Measurements from ENCODE around the gene OR10G7. TPM values are rescaled to one million over a fixed set of nuclear protein-coding genes. Genes with fewer than 3 reads are reported as not detected.

Gene OR10G7, protein sequence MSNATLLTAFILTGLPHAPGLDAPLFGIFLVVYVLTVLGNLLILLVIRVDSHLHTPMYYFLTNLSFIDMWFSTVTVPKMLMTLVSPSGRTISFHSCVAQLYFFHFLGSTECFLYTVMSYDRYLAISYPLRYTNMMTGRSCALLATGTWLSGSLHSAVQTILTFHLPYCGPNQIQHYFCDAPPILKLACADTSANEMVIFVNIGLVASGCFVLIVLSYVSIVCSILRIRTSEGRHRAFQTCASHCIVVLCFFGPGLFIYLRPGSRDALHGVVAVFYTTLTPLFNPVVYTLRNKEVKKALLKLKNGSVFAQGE
- not detected in 2 replicates for total RNA-seq
- polyA plus RNA-seq, result not detected in 2 replicates

DNA sequence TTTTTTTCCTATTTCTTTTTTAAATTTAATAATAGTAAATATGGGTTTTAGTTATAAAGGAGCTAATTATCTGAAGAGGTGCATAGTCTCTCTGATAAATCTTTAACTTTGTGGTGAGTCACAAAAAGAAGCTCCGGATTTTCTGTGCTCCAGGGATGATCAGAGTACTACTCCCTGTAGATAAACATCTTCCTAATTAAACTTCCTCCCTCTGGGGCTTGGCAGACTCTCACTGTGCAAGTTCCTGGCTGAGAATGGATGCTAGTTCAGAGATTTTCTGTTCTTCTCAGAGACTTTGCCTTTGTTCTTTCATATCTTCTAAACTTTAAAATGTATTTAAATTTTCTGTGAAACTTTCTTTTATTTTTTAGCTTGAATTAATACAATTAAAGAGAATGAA is at the start of gene OR10G7:
OR10G7 (minus strand) TSS at position 72 of the 400 bp plus-strand sequence. CDS start 2,324 bp downstream, outside the sequence.
- H4K20me1 ChIP-seq (ENCODE audit: insufficient read depth, poor library complexity, severe bottlenecking), result no peaks in the 10 kb centered on the region
- no peaks in the 10 kb centered on the region for H3K27me3 ChIP-seq
- 12% methylated on average over 1 of the region's 1 CpG for WGBS (ENCODE audit: low lambda C conversion rate, missing lambda C conversion rate)
- H2AFZ ChIP-seq, result no peak within 1 kb of the TSS
- no peaks in the 10 kb centered on the region for H3K79me2 ChIP-seq
- H3K4me2 ChIP-seq, result no peak within 1 kb of the TSS
- no peaks in the 10 kb centered on the region for H3K9me2 ChIP-seq (replicated peaks; ENCODE audit: insufficient read depth)
- no peak within 1 kb of the TSS for H3K4me3 ChIP-seq
- no peak within 1 kb of the TSS for H3K27ac ChIP-seq
- H3K36me3 ChIP-seq (replicated peaks; ENCODE audit: insufficient read depth, low read depth), result no peaks in the 10 kb centered on the region
- no peaks in the 10 kb centered on the region for H3K4me1 ChIP-seq (ENCODE audit: insufficient read depth)
- TF ChIP-seq, protein P1, sequence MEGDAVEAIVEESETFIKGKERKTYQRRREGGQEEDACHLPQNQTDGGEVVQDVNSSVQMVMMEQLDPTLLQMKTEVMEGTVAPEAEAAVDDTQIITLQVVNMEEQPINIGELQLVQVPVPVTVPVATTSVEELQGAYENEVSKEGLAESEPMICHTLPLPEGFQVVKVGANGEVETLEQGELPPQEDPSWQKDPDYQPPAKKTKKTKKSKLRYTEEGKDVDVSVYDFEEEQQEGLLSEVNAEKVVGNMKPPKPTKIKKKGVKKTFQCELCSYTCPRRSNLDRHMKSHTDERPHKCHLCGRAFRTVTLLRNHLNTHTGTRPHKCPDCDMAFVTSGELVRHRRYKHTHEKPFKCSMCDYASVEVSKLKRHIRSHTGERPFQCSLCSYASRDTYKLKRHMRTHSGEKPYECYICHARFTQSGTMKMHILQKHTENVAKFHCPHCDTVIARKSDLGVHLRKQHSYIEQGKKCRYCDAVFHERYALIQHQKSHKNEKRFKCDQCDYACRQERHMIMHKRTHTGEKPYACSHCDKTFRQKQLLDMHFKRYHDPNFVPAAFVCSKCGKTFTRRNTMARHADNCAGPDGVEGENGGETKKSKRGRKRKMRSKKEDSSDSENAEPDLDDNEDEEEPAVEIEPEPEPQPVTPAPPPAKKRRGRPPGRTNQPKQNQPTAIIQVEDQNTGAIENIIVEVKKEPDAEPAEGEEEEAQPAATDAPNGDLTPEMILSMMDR (IDR thresholded peaks at IDR 0.05; ENCODE audit: poor library complexity), result no peak
- no peak for TF ChIP-seq EZH2 (IDR thresholded peaks at IDR 0.05; ENCODE audit: borderline replicate concordance)
- TF ChIP-seq EZH2phosphoT487 (IDR thresholded peaks at IDR 0.05; ENCODE audit: low read depth, severe bottlenecking, unreplicated experiment), result no peak
- no peaks in the 10 kb centered on the region for H3K9me3 ChIP-seq (ENCODE audit: low read depth)
- peak; percentile 4 for DNase-seq (ENCODE audit: low spot score)

DNA sequence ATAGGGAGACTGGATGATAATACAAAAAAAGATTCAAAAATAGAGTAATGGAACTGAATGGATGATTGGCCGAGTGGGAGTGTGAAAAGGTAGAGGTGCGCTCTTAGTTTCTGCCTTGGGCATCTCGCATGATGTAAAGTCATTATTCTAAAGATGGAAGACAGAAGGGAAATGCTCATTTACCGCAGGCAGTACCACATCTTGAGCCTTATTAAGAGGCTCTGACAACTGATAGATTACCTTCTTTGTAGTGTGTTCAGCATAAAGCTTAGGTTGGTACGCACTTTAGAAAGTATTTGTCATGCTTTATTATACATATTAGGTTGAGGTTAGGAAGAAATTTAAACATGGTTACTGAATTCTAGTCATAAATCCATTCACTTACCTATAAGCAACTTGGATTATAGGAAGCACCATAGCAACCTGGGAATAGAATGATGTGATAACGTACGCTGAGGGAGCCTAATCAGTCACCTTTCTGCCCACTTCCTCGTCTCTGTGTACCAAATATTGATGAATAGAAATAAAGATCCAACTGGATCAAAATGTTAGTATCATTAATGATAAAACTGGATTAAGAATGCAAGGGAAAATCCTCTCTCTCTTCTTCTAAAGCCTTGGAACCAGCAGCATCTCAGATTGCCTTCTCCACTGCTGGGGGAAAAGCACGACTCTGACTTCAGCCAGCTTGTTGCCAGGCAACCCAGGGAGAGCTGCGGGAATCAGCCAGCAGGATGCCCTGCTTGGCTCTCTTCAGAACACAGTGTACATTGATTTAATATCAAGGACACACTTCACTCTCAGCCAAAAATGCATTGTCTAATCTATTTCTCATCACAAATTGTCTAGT is 45.1 kb upstream of the OR10G7 start:
- Histone ChIP-seq H3K9me3 (ENCODE audit: low read depth) (no peaks in the 10 kb centered on the region), H3K79me2 (no peaks in the 10 kb centered on the region), H3K9me2 (replicated peaks; ENCODE audit: insufficient read depth) (no peaks in the 10 kb centered on the region), H4K20me1 (ENCODE audit: insufficient read depth, poor library complexity, severe bottlenecking) (no peaks in the 10 kb centered on the region), H3K4me3 (no peak overlapping the region), H3K4me2 (no peak overlapping the region), H3K4me1 (ENCODE audit: insufficient read depth) (no peaks in the 10 kb centered on the region), H2AFZ (no peak overlapping the region), H3K27ac (no peak overlapping the region), H3K27me3 (no peaks in the 10 kb centered on the region), H3K36me3 (replicated peaks; ENCODE audit: insufficient read depth, low read depth) (no peaks in the 10 kb centered on the region)
- TF ChIP-seq EZH2 (IDR thresholded peaks at IDR 0.05; ENCODE audit: borderline replicate concordance) (no peak), EZH2phosphoT487 (IDR thresholded peaks at IDR 0.05; ENCODE audit: low read depth, severe bottlenecking, unreplicated experiment) (no peak)
- TF ChIP-seq, protein P1 (IDR thresholded peaks at IDR 0.05; ENCODE audit: poor library complexity), result no peak
- WGBS (ENCODE audit: low lambda C conversion rate, missing lambda C conversion rate), result 52% methylated on average over 10 of the region's 10 CpGs
- peak; percentile 18 for DNase-seq (ENCODE audit: low spot score)

DNA sequence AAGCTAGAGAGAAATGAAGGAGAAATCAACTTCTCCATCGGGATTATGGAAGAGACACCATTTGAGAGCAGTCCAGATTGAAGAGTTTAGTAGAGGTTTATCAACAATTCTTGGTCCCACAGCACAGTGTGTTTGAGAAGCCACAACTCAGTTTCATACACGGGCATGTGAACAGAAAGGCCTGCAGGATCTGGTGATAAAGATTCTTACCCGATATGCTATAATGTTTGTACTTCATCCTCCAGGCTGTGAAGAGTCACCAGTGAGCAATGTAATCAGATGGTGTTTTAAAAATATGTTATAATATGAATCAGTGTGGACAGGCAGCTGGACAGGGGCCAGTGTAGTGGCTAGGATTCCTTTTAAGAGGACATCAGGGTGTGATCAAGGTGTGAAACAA is 44.5 kb upstream of the OR10G7 start:
- no peak for TF ChIP-seq EZH2 (IDR thresholded peaks at IDR 0.05; ENCODE audit: borderline replicate concordance)
- TF ChIP-seq, protein P1 (IDR thresholded peaks at IDR 0.05; ENCODE audit: poor library complexity), result no peak
- no peak for TF ChIP-seq EZH2phosphoT487 (IDR thresholded peaks at IDR 0.05; ENCODE audit: low read depth, severe bottlenecking, unreplicated experiment)
- 65% methylated on average over 3 of the region's 3 CpGs for WGBS (ENCODE audit: low lambda C conversion rate, missing lambda C conversion rate)
- Histone ChIP-seq H2AFZ (no peak overlapping the region), H4K20me1 (ENCODE audit: insufficient read depth, poor library complexity, severe bottlenecking) (no peaks in the 10 kb centered on the region), H3K4me1 (ENCODE audit: insufficient read depth) (no peaks in the 10 kb centered on the region), H3K4me3 (no peak overlapping the region), H3K9me3 (ENCODE audit: low read depth) (no peaks in the 10 kb centered on the region), H3K36me3 (replicated peaks; ENCODE audit: insufficient read depth, low read depth) (no peaks in the 10 kb centered on the region), H3K79me2 (no peaks in the 10 kb centered on the region), H3K27me3 (no peaks in the 10 kb centered on the region), H3K9me2 (replicated peaks; ENCODE audit: insufficient read depth) (no peaks in the 10 kb centered on the region), H3K4me2 (no peak overlapping the region), H3K27ac (no peak overlapping the region)
- DNase-seq (ENCODE audit: low spot score), result no peak
